WTC11 (cell line): ENCODE measurements around the gene DEDD2. TPM values are rescaled to one million over a fixed set of nuclear protein-coding genes. Genes with fewer than 3 reads are reported as not detected.

Source experiments
- ATAC-seq: fragments of 200-7000 bp; cut with Tn5 transposase; 2 replicates; pipeline ENCODE4 v1.10.0; 2021; ENCODE audit warnings: mild to moderate bottlenecking, moderate library complexity
- CTCF ChIA-PET: fragments of 300-600 bp; sonication (Branson Sonifier 250); formaldehyde crosslinking; loops from one replicate; lab custom pipeline; 2021; ENCODE audit warnings: antibody characterized with exemption; lab: Charles Lee
- POLR2A ChIA-PET: fragments of 350-600 bp; sonication (Branson Sonifier 250); formaldehyde crosslinking; loops from one replicate; lab custom pipeline; 2021; ENCODE audit warnings: antibody characterized with exemption; lab: Charles Lee
- DNase-seq: peaks from one replicate; pipeline ENCODE4 v3.0.0; 2021; ENCODE audit warnings: low spot score
- H3K27ac Mint-ChIP-seq: 2 replicates; pipeline ENCODE4 v1.8.0; 2021; ENCODE audit warnings: mixed read lengths
- H3K27me3 Mint-ChIP-seq: 2 replicates; pipeline ENCODE4 v1.8.0; 2021; ENCODE audit warnings: low read depth, mild to moderate bottlenecking, moderate library complexity, mixed read lengths
- H3K36me3 Mint-ChIP-seq: 2 replicates; pipeline ENCODE4 v1.8.0; 2021; ENCODE audit warnings: mixed read lengths
- H3K4me1 Mint-ChIP-seq: 2 replicates; pipeline ENCODE4 v1.8.0; 2022; ENCODE audit warnings: mixed read lengths
- H3K4me3 Mint-ChIP-seq: 2 replicates; pipeline ENCODE4 v1.8.0; 2021; ENCODE audit warnings: mild to moderate bottlenecking, moderate library complexity, mixed read lengths
- H3K9me3 Mint-ChIP-seq: 2 replicates; pipeline ENCODE4 v1.8.0; 2021; ENCODE audit warnings: mixed read lengths
- AR ChIP-seq: fragments of 250-450 bp; sonication (Bioruptor Pico); IDR thresholded peaks from 2 replicates; pipeline ENCODE4 v1.9.0; 2021; ENCODE audit warnings: mild to moderate bottlenecking
- CDX4 ChIP-seq: fragments of 250-450 bp; sonication (Bioruptor Pico); IDR thresholded peaks from 2 replicates; pipeline ENCODE4 v1.9.0; 2021; ENCODE audit warnings: moderate library complexity, mild to moderate bottlenecking, inconsistent platforms, borderline replicate concordance
- CREM ChIP-seq: sonication (generic); formaldehyde crosslinking; IDR thresholded peaks from 2 replicates; pipeline ENCODE4 v1.8.1; 2022; ENCODE audit warnings: mild to moderate bottlenecking, missing genetic modification reagents, moderate library complexity
- E2F4 ChIP-seq: sonication (generic); formaldehyde crosslinking; IDR thresholded peaks from 2 replicates; pipeline ENCODE4 v1.8.1; 2022; ENCODE audit warnings: low read depth, mild to moderate bottlenecking, moderate library complexity, missing genetic modification reagents, borderline replicate concordance
- ESRRA ChIP-seq: sonication (generic); formaldehyde crosslinking; IDR thresholded peaks from 2 replicates; pipeline ENCODE4 v1.8.1; 2022; ENCODE audit warnings: mild to moderate bottlenecking, missing genetic modification reagents, borderline replicate concordance
- GRHL2 ChIP-seq: fragments of 250-450 bp; sonication (Bioruptor Pico); IDR thresholded peaks from 2 replicates; pipeline ENCODE4 v1.8.0; 2022; ENCODE audit warnings: mild to moderate bottlenecking, moderate library complexity; ENCODE audit not compliant: insufficient replicate concordance, severe bottlenecking
- JUN ChIP-seq: sonication (generic); formaldehyde crosslinking; IDR thresholded peaks from 2 replicates; pipeline ENCODE4 v1.8.0; 2023; ENCODE audit warnings: mild to moderate bottlenecking, missing genetic modification reagents
- KAT7 ChIP-seq: sonication (generic); formaldehyde crosslinking; IDR thresholded peaks from 2 replicates; pipeline ENCODE4 v1.8.1; 2023; ENCODE audit warnings: missing genetic modification reagents, mild to moderate bottlenecking, borderline replicate concordance
- NR2C2 ChIP-seq: sonication (generic); formaldehyde crosslinking; IDR thresholded peaks from 2 replicates; pipeline ENCODE4 v1.8.0; 2022; ENCODE audit warnings: mild to moderate bottlenecking, missing genetic modification reagents
- NR3C1 ChIP-seq: sonication (generic); formaldehyde crosslinking; conservative IDR thresholded peaks from 2 replicates; pipeline ENCODE4 v1.8.1; 2023; ENCODE audit warnings: low read depth, mild to moderate bottlenecking, missing genetic modification reagents
- SMAD4 ChIP-seq: sonication (generic); formaldehyde crosslinking; IDR thresholded peaks from 2 replicates; pipeline ENCODE4 v1.8.0; 2022; ENCODE audit warnings: mild to moderate bottlenecking, missing genetic modification reagents
- ZMAT4 ChIP-seq: fragments of 250-450 bp; sonication (Bioruptor Pico); IDR thresholded peaks from 2 replicates; pipeline ENCODE4 v1.9.0; 2021; ENCODE audit warnings: mild to moderate bottlenecking
- ZNF138 ChIP-seq: sonication (generic); formaldehyde crosslinking; conservative IDR thresholded peaks from 2 replicates; pipeline ENCODE4 v1.8.1; 2022; ENCODE audit warnings: mild to moderate bottlenecking, moderate library complexity, missing genetic modification reagents
- ZNF281 ChIP-seq: sonication (generic); formaldehyde crosslinking; IDR thresholded peaks from 2 replicates; pipeline ENCODE4 v1.8.0; 2023; ENCODE audit warnings: mild to moderate bottlenecking, missing genetic modification reagents
- ZNF317 ChIP-seq: sonication (generic); formaldehyde crosslinking; IDR thresholded peaks from 2 replicates; pipeline ENCODE4 v1.8.1; 2023; ENCODE audit warnings: low read depth, mild to moderate bottlenecking, moderate library complexity, missing genetic modification reagents, borderline replicate concordance
- ZNF396 ChIP-seq: fragments of 250-450 bp; sonication (Bioruptor Pico); IDR thresholded peaks from 2 replicates; pipeline ENCODE4 v1.8.0; 2021; ENCODE audit warnings: mild to moderate bottlenecking, moderate library complexity, borderline replicate concordance
- ZNF671 ChIP-seq: fragments of 250-450 bp; sonication (Bioruptor Pico); IDR thresholded peaks from 2 replicates; pipeline ENCODE4 v1.8.0; 2021; ENCODE audit warnings: mild to moderate bottlenecking
- total RNA-seq: library from RNA; stranded (reverse); gene quantifications from 3 replicates; pipeline ENCODE4 v1.2.3, GENCODE V29; 2021
- TF ChIP-seq, protein P1 (sequence below): sonication (generic); formaldehyde crosslinking; IDR thresholded peaks from 2 replicates; pipeline ENCODE4 v1.8.0; 2022; ENCODE audit warnings: mild to moderate bottlenecking, missing genetic modification reagents
- TF ChIP-seq, protein P2 (sequence below): fragments of 200-600 bp; IDR thresholded peaks from 2 replicates; pipeline ENCODE4 v1.8.0; 2022; ENCODE audit warnings: antibody characterized with exemption
- TF ChIP-seq, protein P3 (sequence below): fragments of 250-450 bp; sonication (Bioruptor Pico); IDR thresholded peaks from 2 replicates; pipeline ENCODE4 v2.1.2; 2022; ENCODE audit warnings: mild to moderate bottlenecking, moderate library complexity

DEDD2 gene
- total RNA-seq, 1 experiment from 2014 or later = 37.7 TPM

- no peak for ATAC-seq
- H3K27ac Mint-ChIP-seq = peak overlapping the region; percentile 77; the same call in 1 of the 2 replicates
- H3K36me3 Mint-ChIP-seq = peaks cover 77% of the 10 kb centered on the region
- H3K4me3 Mint-ChIP-seq = no peak overlapping the region
- TF ChIP-seq ESRRA (no peak), ZNF281 (CRISPR knock-in tag) (no peak), AR (no peak)
- TF ChIP-seq, all 79 proteins: peak for 0
- Mint-ChIP-seq H3K4me1 (peaks cover 41% of the 10 kb centered on the region), H3K27me3 (no peaks in the 10 kb centered on the region; the same call in 1 of the 2 replicates), H3K9me3 (no peaks in the 10 kb centered on the region)
- ChIA-PET CTCF (interaction anchor here (0.5 kb wide), 1 partner anchor 27 kb away, joined by 3 read pairs; no protein-coding TSS in a partner anchor), POLR2A (interaction anchor here (0.8 kb wide), 1 partner anchor 88 kb away, joined by 3 read pairs; no protein-coding TSS in a partner anchor)
- no peak for DNase-seq
Observed at GRCh38 chr19:42201489-42202289, 15.8 kb downstream of the DEDD2 start.

DNA sequence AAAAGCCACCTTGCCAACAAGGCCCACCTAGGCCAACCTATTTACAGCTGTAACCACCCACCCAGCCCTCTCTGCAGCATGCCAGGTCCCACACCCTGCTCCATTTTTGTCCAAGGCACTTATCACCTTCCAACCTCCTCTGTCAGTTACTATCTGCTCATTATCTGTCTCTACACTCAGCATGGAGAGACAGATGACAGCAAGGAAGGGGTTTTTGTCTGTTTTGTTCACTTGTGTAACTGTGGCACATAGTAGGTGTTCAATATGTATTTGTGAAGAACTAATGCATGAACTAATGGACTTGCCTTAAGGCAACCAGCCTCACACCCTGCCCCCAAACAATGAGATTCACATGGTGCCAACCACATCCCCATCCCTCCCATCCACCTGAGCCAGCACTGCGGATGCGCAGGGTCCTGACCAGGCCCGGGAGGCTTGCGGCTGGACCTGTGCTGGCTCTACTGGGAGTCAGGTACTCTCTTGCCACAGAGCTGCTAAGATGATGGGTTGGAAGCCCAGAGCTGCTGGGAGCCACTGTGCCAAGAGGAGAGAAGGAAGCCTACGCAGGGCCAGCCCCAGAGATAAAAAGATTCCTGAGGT lies 17.3 kb downstream of the DEDD2 start:
- ChIA-PET POLR2A (no interaction called here), CTCF (interaction anchor here (1.1 to 1.5 kb wide), 3 partner anchors 43 to 92 kb away, joined by 4 to 6 read pairs (median 4); no protein-coding TSS in a partner anchor)
- peak overlapping the region; percentile 9 for H3K27ac Mint-ChIP-seq
- peaks cover 6% of the 10 kb centered on the region; the same call in 1 of the 2 replicates for H3K27me3 Mint-ChIP-seq
- peaks cover 76% of the 10 kb centered on the region for H3K36me3 Mint-ChIP-seq
- H3K4me1 Mint-ChIP-seq = peaks cover 37% of the 10 kb centered on the region
- ATAC-seq = no peak
- TF ChIP-seq, protein P1, sequence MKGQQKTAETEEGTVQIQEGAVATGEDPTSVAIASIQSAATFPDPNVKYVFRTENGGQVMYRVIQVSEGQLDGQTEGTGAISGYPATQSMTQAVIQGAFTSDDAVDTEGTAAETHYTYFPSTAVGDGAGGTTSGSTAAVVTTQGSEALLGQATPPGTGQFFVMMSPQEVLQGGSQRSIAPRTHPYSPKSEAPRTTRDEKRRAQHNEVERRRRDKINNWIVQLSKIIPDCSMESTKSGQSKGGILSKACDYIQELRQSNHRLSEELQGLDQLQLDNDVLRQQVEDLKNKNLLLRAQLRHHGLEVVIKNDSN (CRISPR knock-in tag) = no peak
- TF ChIP-seq JUN (CRISPR knock-in tag) = no peak
- no peak for TF ChIP-seq CREM (CRISPR knock-in tag)
- no peak for TF ChIP-seq CDX4 (CRISPR knock-in tag)
- TF ChIP-seq ZNF671 (CRISPR knock-in tag) = no peak
- TF ChIP-seq NR3C1 (CRISPR knock-in tag) = no peak
- no peak for TF ChIP-seq ZNF138 (CRISPR knock-in tag)
- TF ChIP-seq ZNF317 (CRISPR knock-in tag) = no peak
- TF ChIP-seq, protein P2, sequence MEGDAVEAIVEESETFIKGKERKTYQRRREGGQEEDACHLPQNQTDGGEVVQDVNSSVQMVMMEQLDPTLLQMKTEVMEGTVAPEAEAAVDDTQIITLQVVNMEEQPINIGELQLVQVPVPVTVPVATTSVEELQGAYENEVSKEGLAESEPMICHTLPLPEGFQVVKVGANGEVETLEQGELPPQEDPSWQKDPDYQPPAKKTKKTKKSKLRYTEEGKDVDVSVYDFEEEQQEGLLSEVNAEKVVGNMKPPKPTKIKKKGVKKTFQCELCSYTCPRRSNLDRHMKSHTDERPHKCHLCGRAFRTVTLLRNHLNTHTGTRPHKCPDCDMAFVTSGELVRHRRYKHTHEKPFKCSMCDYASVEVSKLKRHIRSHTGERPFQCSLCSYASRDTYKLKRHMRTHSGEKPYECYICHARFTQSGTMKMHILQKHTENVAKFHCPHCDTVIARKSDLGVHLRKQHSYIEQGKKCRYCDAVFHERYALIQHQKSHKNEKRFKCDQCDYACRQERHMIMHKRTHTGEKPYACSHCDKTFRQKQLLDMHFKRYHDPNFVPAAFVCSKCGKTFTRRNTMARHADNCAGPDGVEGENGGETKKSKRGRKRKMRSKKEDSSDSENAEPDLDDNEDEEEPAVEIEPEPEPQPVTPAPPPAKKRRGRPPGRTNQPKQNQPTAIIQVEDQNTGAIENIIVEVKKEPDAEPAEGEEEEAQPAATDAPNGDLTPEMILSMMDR = no peak
- TF ChIP-seq, protein P3, sequence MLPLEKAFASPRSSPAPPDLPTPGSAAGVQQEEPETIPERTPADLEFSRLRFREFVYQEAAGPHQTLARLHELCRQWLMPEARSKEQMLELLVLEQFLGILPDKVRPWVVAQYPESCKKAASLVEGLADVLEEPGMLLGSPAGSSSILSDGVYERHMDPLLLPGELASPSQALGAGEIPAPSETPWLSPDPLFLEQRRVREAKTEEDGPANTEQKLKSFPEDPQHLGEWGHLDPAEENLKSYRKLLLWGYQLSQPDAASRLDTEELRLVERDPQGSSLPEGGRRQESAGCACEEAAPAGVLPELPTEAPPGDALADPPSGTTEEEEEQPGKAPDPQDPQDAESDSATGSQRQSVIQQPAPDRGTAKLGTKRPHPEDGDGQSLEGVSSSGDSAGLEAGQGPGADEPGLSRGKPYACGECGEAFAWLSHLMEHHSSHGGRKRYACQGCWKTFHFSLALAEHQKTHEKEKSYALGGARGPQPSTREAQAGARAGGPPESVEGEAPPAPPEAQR (CRISPR knock-in tag) = no peak
- no peak for TF ChIP-seq KAT7 (CRISPR knock-in tag)
- TF ChIP-seq E2F4 = no peak
- TF ChIP-seq SMAD4 (CRISPR knock-in tag) = no peak
- no peak for TF ChIP-seq ZNF396 (CRISPR knock-in tag)
- no peak for TF ChIP-seq ZMAT4 (CRISPR knock-in tag)
- no peak for TF ChIP-seq GRHL2 (CRISPR knock-in tag)
- no peak for TF ChIP-seq NR2C2 (CRISPR knock-in tag)
- no peaks in the 10 kb centered on the region for H3K9me3 Mint-ChIP-seq
- no peak overlapping the region for H3K4me3 Mint-ChIP-seq
- no peak for DNase-seq
